ENCODE data around the gene GARNL3. TPM values are rescaled to one million over a fixed set of nuclear protein-coding genes. Genes with fewer than 3 reads are reported as not detected.
A peak's percentile ranks its signal among the peaks of the same experiment; 100 is the strongest.

GARNL3 gene
- total RNA-seq, 1 experiment from 2014 or later = 11.5 TPM

DNA sequence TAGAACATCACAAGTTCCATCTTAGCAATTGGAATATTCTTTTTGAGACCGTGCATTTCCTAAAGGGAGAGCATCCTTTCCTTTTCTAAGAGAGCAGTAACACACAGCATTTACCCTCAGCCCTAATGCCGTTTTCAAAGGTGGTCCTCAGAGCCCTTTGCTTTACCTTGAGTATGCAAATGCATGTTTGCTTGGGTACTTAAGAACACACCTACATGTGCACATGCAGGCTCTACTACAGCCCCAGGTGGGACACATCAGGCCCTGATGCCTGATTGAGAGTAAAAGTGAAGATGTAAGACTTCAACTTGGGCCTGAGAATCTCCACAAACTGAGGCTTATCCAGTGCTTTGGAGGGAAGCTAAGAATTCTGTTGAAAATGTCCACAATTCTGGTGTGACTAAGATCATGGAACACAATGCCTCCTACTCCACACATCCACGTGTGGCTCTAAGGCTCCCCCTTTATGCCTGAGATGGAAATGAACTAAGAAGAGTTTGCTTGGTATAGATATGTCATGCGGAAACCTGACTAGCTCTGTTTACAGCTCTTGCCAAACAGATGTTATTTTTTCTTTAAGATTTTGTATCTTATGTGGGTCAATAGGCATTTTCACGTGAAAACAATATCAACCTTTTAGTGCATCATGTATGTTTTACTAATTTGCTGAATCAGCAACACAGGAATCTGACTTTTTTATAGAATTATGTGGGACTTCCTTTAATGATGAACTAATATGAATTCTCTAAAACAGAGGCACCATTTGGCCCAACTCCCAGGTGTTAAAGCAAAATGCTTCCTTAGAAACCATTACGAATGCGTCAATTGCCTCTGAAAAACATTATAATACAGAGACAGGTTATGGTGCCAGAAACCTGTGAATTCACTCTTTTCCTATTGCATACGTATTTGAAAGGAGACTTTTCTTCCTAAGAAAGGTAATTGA, 83.5 kb downstream of the GARNL3 start:
- H3K27ac ChIP-seq (ENCODE audit: low read length) = no peak overlapping the region
- no peaks in the 10 kb centered on the region for H3K9me3 ChIP-seq (ENCODE audit: control insufficient read depth, insufficient read depth, low read depth, low read length)
- intact Hi-C loops (cut with micrococcal nuclease; ENCODE audit: unreplicated experiment) = loop anchor here (5.0 kb wide), 1 partner anchor 136 kb away; no protein-coding TSS in a partner anchor
- POLR2A ChIA-PET = no interaction called here
- H3K4me1 ChIP-seq (ENCODE audit: control insufficient read depth, insufficient read depth, low read length) = no peaks in the 10 kb centered on the region; the same call in 1 of the 2 replicates
- peak; percentile 85 for ATAC-seq
- peak; percentile 61 for TF ChIP-seq CTCF (IDR thresholded peaks at IDR 0.05)
- TF ChIP-seq REST (IDR thresholded peaks at IDR 0.05; ENCODE audit: insufficient read depth in 1 of 2, low read depth in 2 of 2, low read length in 1 of 2) = no peak
- DNase-seq (ENCODE audit: low read depth, low spot score) = peak; percentile 13
- in situ Hi-C loops (cut with HindIII; ENCODE audit: low pct_unique_long_range_greater_than_20kb, low sequenced_read_pairs) = no loop called here
- no peaks in the 10 kb centered on the region; the same call in 1 of the 2 replicates for H3K36me3 ChIP-seq (ENCODE audit: control insufficient read depth, insufficient read depth, low read length)
- no peak overlapping the region for H3K4me3 ChIP-seq (ENCODE audit: low read depth in 2 of 2, low read length in 2 of 2)
- H3K27me3 ChIP-seq (ENCODE audit: control insufficient read depth, insufficient read depth, low read length) = no peaks in the 10 kb centered on the region
- CTCF ChIA-PET = no interaction called here
- BruUV-seq (replicated peaks) = no TSS peak

DNA sequence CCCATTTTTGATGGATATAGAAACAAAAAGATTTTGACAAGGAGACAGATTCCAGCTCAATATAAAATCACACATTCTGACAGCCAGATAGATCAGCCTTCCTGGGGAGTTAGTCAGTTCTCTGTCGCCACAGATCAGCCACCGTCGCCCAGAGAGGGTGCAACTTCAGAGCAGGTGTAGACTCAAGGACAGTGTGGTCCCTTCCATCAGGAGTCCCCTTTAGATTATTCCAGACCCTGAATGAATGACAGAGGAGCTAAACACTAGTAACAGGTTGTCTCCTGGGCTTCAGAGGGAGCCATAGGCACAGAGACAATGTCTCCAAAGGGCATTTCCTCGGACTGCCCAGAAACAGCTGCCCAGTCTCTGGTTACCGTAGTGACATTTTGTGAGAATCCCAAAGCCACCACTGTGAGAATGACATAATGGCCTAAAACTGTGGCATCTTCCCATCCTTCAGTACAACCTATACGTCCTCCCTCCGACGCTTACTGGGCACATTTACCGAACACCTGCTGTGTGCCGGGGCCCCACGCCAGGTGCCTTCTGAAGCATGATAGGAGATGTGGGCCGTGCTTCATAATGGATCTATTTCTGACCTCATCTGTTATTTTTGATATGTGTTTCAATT, 85.0 kb downstream of the GARNL3 start:
- no peak for TF ChIP-seq CTCF (IDR thresholded peaks at IDR 0.05)
- no peak for TF ChIP-seq TCF7L2 (IDR thresholded peaks at IDR 0.05; ENCODE audit: low read depth, low read length)
- no peak for TF ChIP-seq POLR2AphosphoS5 (IDR thresholded peaks at IDR 0.05; ENCODE audit: low read depth, low read length)
- no peak for TF ChIP-seq SIN3A (IDR thresholded peaks at IDR 0.05; ENCODE audit: borderline replicate concordance, insufficient read depth, low read depth, low read length)
- TF ChIP-seq REST (IDR thresholded peaks at IDR 0.05; ENCODE audit: insufficient read depth in 1 of 2, low read depth in 2 of 2, low read length in 1 of 2) = no peak

More for the DNA sequence above, 85.0 kb downstream of the GARNL3 start:
- in situ Hi-C loops (cut with HindIII; ENCODE audit: low pct_unique_long_range_greater_than_20kb, low sequenced_read_pairs) = no loop called here
- Histone ChIP-seq H3K27ac (ENCODE audit: low read length) (no peak overlapping the region), H3K4me1 (ENCODE audit: control insufficient read depth, insufficient read depth, low read length) (no peaks in the 10 kb centered on the region), H3K9me3 (ENCODE audit: control insufficient read depth, insufficient read depth, low read depth, low read length) (no peaks in the 10 kb centered on the region), H3K36me3 (ENCODE audit: control insufficient read depth, insufficient read depth, low read length) (no peaks in the 10 kb centered on the region; the same call in 1 of the 2 replicates), H3K4me3 (ENCODE audit: low read depth in 2 of 2, low read length in 2 of 2) (no peak overlapping the region), H3K27me3 (ENCODE audit: control insufficient read depth, insufficient read depth, low read length) (no peaks in the 10 kb centered on the region)
- no TSS peak for BruUV-seq (replicated peaks)
- CTCF ChIA-PET = interaction anchor here (0.6 kb wide), 1 partner anchor 150 kb away, joined by 6 read pairs; no protein-coding TSS in a partner anchor
- DNase-seq (ENCODE audit: low read depth, low spot score) = no peak
- intact Hi-C loops (cut with micrococcal nuclease; ENCODE audit: unreplicated experiment) = loop anchor here (5.0 kb wide), 1 partner anchor 137 kb away; no protein-coding TSS in a partner anchor
- no peak for ATAC-seq
- POLR2A ChIA-PET = no interaction called here
